RWPE1 (cell line): ENCODE measurements around the gene DNAJC5.

Experiments
- CTCF ChIA-PET: fragments of 350-600 bp; sonication (Branson Sonifier 250); formaldehyde crosslinking; extraction: SDS; loops from one replicate; lab custom pipeline; 2021; lab: Yijun Ruan, JAX
- POLR2A ChIA-PET: fragments of 400-600 bp; formaldehyde crosslinking; extraction: SDS; loops from one replicate; lab custom pipeline; 2020; ENCODE audit warnings: antibody characterized with exemption; ENCODE audit not compliant: low non-redundant PET; lab: Yijun Ruan, JAX
- DNase-seq: peaks from one replicate; pipeline ENCODE4 v3.0.0; 2012; ENCODE audit warnings: low spot score
- H3K27ac ChIP-seq: fragments of 450-650 bp; 2 replicates; pipeline ENCODE4 v1.5.1; 2017
- CTCF ChIP-seq: fragments of 450-650 bp; conservative IDR thresholded peaks from 2 replicates; pipeline ENCODE4 v1.5.1; 2017; ENCODE audit warnings: low read depth, mild to moderate bottlenecking

DNAJC5 gene

GRCh38 chr20:63978319-63979228 is 83.6 kb downstream of the DNAJC5 start:
- DNase-seq: peak; percentile 85
- peak overlapping the region; percentile 95 for H3K27ac ChIP-seq
- ChIA-PET CTCF (interaction anchor here (0.9 to 1.1 kb wide), 3 partner anchors 61 to 83 kb away, joined by 3 read pairs; partner anchors contain the start of gene DNAJC5), POLR2A (no interaction called here)
- TF ChIP-seq CTCF: no peak

- CTCF ChIA-PET: interaction anchor here (1.1 to 2.0 kb wide), 4 partner anchors 20 to 405 kb away, joined by 3 to 4 read pairs (median 4); partner anchors contain the start of genes HELZ2 and TPD52L2
- peak overlapping the region; percentile 95 for H3K27ac ChIP-seq
These were observed 84.3 kb downstream of the DNAJC5 start for GRCh38 chr20:63979229-63979556.

GRCh38 chr20:63979557-63980316 is 84.8 kb downstream of the DNAJC5 start, which contains the start of gene SAMD10:
Gene SAMD10, minus strand, starts transcription at chr20:63979642. Its CDS starts 175 bp downstream, at chr20:63979467.
- ChIA-PET POLR2A (interaction anchor here (0.6 to 1.3 kb wide), 3 partner anchors 85 to 445 kb away, joined by 3 to 4 read pairs (median 3); partner anchors contain the start of gene PTK6), CTCF (interaction anchor here (0.6 to 2.0 kb wide), 14 partner anchors 9 to 463 kb away, joined by 3 to 5 read pairs (median 4); partner anchors contain the start of genes HELZ2, LIME1 and TPD52L2)
- H3K27ac ChIP-seq: peak within 1 kb of the TSS; percentile 95
- no peak for TF ChIP-seq CTCF
- no peak for DNase-seq

More at GRCh38 chr20:63979229-63979556, 84.3 kb downstream of the DNAJC5 start:
- no peak for TF ChIP-seq CTCF
- POLR2A ChIA-PET: no interaction called here
- DNase-seq: no peak

- ChIA-PET CTCF (interaction anchor here (0.5 to 2.0 kb wide), 18 partner anchors 9 to 924 kb away, joined by 3 to 6 read pairs (median 4); partner anchors contain the start of genes HELZ2, LIME1 and TPD52L2), POLR2A (interaction anchor here (0.6 to 1.3 kb wide), 7 partner anchors 24 to 446 kb away, joined by 3 to 8 read pairs (median 3); partner anchors contain the start of genes GMEB2, PTK6, TPD52L2 and UCKL1)
- DNase-seq: peak; percentile 91
- no peak for TF ChIP-seq CTCF
- H3K27ac ChIP-seq: peak overlapping the region; percentile 95
These were observed 85.4 kb downstream of the DNAJC5 start for GRCh38 chr20:63980317-63980805.

DNA sequence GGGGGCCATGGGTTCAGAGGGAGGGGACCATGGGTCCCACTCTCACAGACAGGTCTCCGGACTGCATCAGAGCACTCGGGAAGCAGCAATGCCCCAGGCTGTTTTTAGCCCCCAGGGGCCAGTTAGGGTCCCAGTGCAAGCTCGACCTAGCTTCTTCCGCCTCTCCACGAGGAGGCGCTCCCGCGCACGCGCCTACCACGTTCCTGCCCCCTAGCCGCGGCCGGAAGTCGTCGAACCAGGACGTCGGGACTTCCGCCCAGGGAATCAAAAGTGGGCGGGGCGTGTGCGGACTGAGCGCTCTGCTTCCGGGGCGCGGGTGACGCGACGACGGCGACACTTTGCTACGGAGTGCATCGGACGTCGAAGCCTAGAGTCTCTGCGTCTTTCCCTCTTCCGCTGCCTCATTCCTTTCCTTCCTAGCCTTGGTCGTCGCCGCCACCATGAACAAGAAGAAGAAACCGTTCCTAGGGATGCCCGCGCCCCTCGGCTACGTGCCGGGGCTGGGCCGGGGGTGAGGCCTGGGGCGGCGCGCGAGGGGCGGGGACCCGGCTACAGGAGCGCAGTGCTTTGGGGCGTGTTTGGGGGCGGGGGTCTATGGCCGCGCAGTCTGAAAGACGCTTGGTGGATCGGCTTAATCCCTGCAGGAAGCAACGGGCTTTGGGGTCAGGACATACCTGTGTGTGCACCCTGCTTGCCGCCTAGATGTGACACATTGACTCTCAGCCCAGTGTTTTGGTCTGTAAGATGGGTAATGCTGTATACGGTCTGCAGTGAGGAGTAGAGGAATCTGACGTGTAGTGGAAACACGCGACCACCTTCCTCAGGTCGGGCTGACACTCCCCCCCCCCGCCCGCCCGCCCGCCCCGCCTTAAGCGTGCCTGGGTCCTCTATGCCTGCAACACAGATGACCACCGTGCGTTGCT is 86.1 kb downstream of the DNAJC5 start, which contains the start of gene PRPF6:
PRPF6 (plus strand) TSS at position 327 of the 923 bp plus-strand sequence; CDS start at position 441, 114 bp downstream.
- CTCF ChIA-PET: interaction anchor here (0.5 to 2.0 kb wide), 17 partner anchors 7 to 1399 kb away, joined by 3 to 10 read pairs (median 4); partner anchors contain the start of genes HELZ2, LIME1 and TPD52L2
- H3K27ac ChIP-seq: peak within 1 kb of the TSS; percentile 95
- POLR2A ChIA-PET: interaction anchor here (0.6 to 1.3 kb wide), 6 partner anchors 25 to 447 kb away, joined by 3 to 8 read pairs (median 4); partner anchors contain the start of genes GMEB2, PTK6, TPD52L2 and UCKL1
- TF ChIP-seq CTCF: peak; percentile 99
- peak; percentile 98 for DNase-seq
